H9 (cell line): ENCODE data around the gene TSPO. TPM values are rescaled to one million over a fixed set of nuclear protein-coding genes. Genes with fewer than 3 reads are reported as not detected.
A peak's percentile ranks its signal among the peaks of the same experiment; 100 is the strongest.

ENCODE experiments used
- DNase-seq: peaks from one replicate; pipeline ENCODE4 v3.0.0-alpha.2; 2017
- H2AFZ ChIP-seq: one replicate; pipeline ENCODE4 v1.6.1; 2013; ENCODE audit warnings: mild to moderate bottlenecking, low read length, control low read depth, moderate library complexity
- H2AK5ac ChIP-seq: 2 replicates; pipeline ENCODE4 v1.6.1; 2013; ENCODE audit warnings: low read length, control low read depth, mixed read lengths; ENCODE audit not compliant: insufficient read length
- H2BK120ac ChIP-seq: one replicate; pipeline ENCODE4 v1.6.1; 2013; ENCODE audit warnings: low read depth, mild to moderate bottlenecking, low read length, control low read depth, inconsistent platforms; ENCODE audit not compliant: poor library complexity, severe bottlenecking
- H2BK12ac ChIP-seq: 2 replicates; pipeline ENCODE4 v1.6.1; 2013; ENCODE audit warnings: low read length, control low read depth, mixed read lengths, low read depth; ENCODE audit not compliant: insufficient read length
- H2BK15ac ChIP-seq: 2 replicates; pipeline ENCODE4 v1.6.1; 2013; ENCODE audit warnings: low read depth, low read length, control low read depth
- H2BK20ac ChIP-seq: one replicate; pipeline ENCODE4 v1.6.1; 2013; ENCODE audit warnings: low read depth, mild to moderate bottlenecking, low read length, control low read depth, inconsistent platforms; ENCODE audit not compliant: poor library complexity, severe bottlenecking
- H2BK5ac ChIP-seq: 2 replicates; pipeline ENCODE4 v1.6.1; 2013; ENCODE audit warnings: low read length, control low read depth, mixed read lengths; ENCODE audit not compliant: insufficient read length
- H3K14ac ChIP-seq: 2 replicates; pipeline ENCODE4 v1.6.1; 2013; ENCODE audit warnings: low read length, control low read depth; ENCODE audit not compliant: insufficient read depth
- H3K18ac ChIP-seq: 2 replicates; pipeline ENCODE4 v1.6.1; 2013; ENCODE audit warnings: low read depth, mild to moderate bottlenecking, mixed read lengths, low read length, control low read depth; ENCODE audit not compliant: insufficient read length
- H3K23ac ChIP-seq: 2 replicates; pipeline ENCODE4 v1.6.1; 2013; ENCODE audit warnings: low read length, control low read depth, mixed read lengths, low read depth; ENCODE audit not compliant: insufficient read length
- H3K23me2 ChIP-seq: 2 replicates; pipeline ENCODE4 v1.6.1; 2013; ENCODE audit warnings: low read depth, mild to moderate bottlenecking, mixed read lengths, low read length, control low read depth; ENCODE audit not compliant: insufficient read length, poor library complexity, severe bottlenecking
- H3K27ac ChIP-seq: 2 replicates; pipeline ENCODE4 v1.5.1; 2013; ENCODE audit warnings: low read length, control low read depth, mixed read lengths, low read depth; ENCODE audit not compliant: insufficient read length
- H3K27me3 ChIP-seq: 2 replicates; pipeline ENCODE4 v1.6.1; 2013; ENCODE audit warnings: low read length, control low read depth, inconsistent platforms; ENCODE audit not compliant: insufficient read depth
- H3K4ac ChIP-seq: 2 replicates; pipeline ENCODE4 v1.6.1; 2013; ENCODE audit warnings: low read depth, mild to moderate bottlenecking, control low read depth, inconsistent platforms, low read length, moderate library complexity
- H3K4me1 ChIP-seq: 2 replicates; pipeline ENCODE4 v1.6.1; 2013; ENCODE audit warnings: low read length, control low read depth, inconsistent platforms; ENCODE audit not compliant: insufficient read depth
- H3K4me2 ChIP-seq: 2 replicates; pipeline ENCODE4 v1.6.1; 2013; ENCODE audit warnings: low read length, control low read depth, mixed read lengths; ENCODE audit not compliant: insufficient read length, insufficient read depth
- H3K56ac ChIP-seq: 2 replicates; pipeline ENCODE4 v1.6.1; 2013; ENCODE audit warnings: low read depth, mild to moderate bottlenecking, mixed read lengths, low read length, control low read depth; ENCODE audit not compliant: insufficient read length
- H3K79me1 ChIP-seq: 2 replicates; pipeline ENCODE4 v1.6.1; 2013; ENCODE audit warnings: low read depth, mild to moderate bottlenecking, moderate library complexity, low read length, control low read depth, inconsistent platforms; ENCODE audit not compliant: insufficient read depth, poor library complexity, severe bottlenecking
- H3K79me2 ChIP-seq: 2 replicates; pipeline ENCODE4 v1.6.1; 2013; ENCODE audit warnings: low read length, control low read depth, inconsistent platforms; ENCODE audit not compliant: insufficient read depth
- H3K9ac ChIP-seq: 2 replicates; pipeline ENCODE4 v1.6.1; 2013; ENCODE audit warnings: low read length, control low read depth, mixed read lengths; ENCODE audit not compliant: insufficient read length; ENCODE audit errors: extremely low read depth
- H3K9me3 ChIP-seq: one replicate; pipeline ENCODE4 v1.6.1; 2013; ENCODE audit warnings: low read depth, low read length, inconsistent platforms; ENCODE audit not compliant: control insufficient read depth
- H3T11ph ChIP-seq: one replicate; pipeline ENCODE4 v1.6.1; 2013; ENCODE audit warnings: mild to moderate bottlenecking, low read length, control low read depth, inconsistent platforms
- H4K20me1 ChIP-seq: one replicate; pipeline ENCODE4 v1.6.1; 2013; ENCODE audit not compliant: control insufficient read depth, insufficient read length, insufficient read depth
- H4K5ac ChIP-seq: 2 replicates; pipeline ENCODE4 v1.6.1; 2013; ENCODE audit warnings: low read depth, mild to moderate bottlenecking, mixed read lengths, low read length, control low read depth; ENCODE audit not compliant: insufficient read length
- H4K8ac ChIP-seq: replicated peaks from 2 replicates; pipeline ENCODE4 v1.6.1; 2013; ENCODE audit warnings: low read length, control low read depth, mixed read lengths, low read depth; ENCODE audit not compliant: insufficient read length
- H4K91ac ChIP-seq: 2 replicates; pipeline ENCODE4 v1.6.1; 2013; ENCODE audit warnings: low read depth, mild to moderate bottlenecking, moderate library complexity, mixed read lengths, low read length, control low read depth; ENCODE audit not compliant: insufficient read length
- H3K27ac Mint-ChIP-seq, 3 experiments: 2 replicates in 2 of 3; 3 replicates in 1 of 3; pipeline ENCODE4 v1.8.0; 2020 to 2021; ENCODE audit warnings: mixed read lengths in 3 of 3, mild to moderate bottlenecking in 1 of 3, moderate library complexity in 1 of 3
- H3K27me3 Mint-ChIP-seq: 2 replicates; pipeline ENCODE4 v1.8.0; 2021; ENCODE audit warnings: low read depth, mild to moderate bottlenecking, moderate library complexity, mixed read lengths
- H3K36me3 Mint-ChIP-seq, 3 experiments: 2 replicates in 2 of 3; 3 replicates in 1 of 3; pipeline ENCODE4 v1.8.0; 2020 to 2021; ENCODE audit warnings: low read depth in 3 of 3, mixed read lengths in 3 of 3; ENCODE audit not compliant: insufficient read depth in 1 of 3
- H3K4me1 Mint-ChIP-seq, 2 experiments: 2 replicates each; pipeline ENCODE4 v1.8.0; 2020; ENCODE audit warnings: mixed read lengths in 2 of 2
- H3K4me3 Mint-ChIP-seq, 2 experiments: 2 replicates in 1 of 2; 3 replicates in 1 of 2; pipeline ENCODE4 v1.8.0; 2020 to 2021; ENCODE audit warnings: mild to moderate bottlenecking in 2 of 2, mixed read lengths in 2 of 2, moderate library complexity in 1 of 2
- H3K9me3 Mint-ChIP-seq, 2 experiments: 2 replicates in 1 of 2; 3 replicates in 1 of 2; pipeline ENCODE4 v1.8.0; 2020; ENCODE audit warnings: mild to moderate bottlenecking in 2 of 2, mixed read lengths in 2 of 2, moderate library complexity in 1 of 2
- CTCF ChIP-seq: fragments of 200-600 bp; sonication (generic); conservative IDR thresholded peaks from 3 replicates; pipeline ENCODE4 v1.8.0; 2021; ENCODE audit warnings: antibody characterized with exemption, mild to moderate bottlenecking
- WGBS: extraction: QIAGEN DNeasy Blood & Tissue Kit; methylation state at CpG from one replicate; pipeline ENCODE4 v1.1.7; 2013; ENCODE audit warnings: missing lambda C conversion rate, low lambda C conversion rate, mixed read lengths; ENCODE audit not compliant: insufficient read length; ENCODE audit errors: extremely low coverage; 5-methylcytosine and 5-hydroxymethylcytosine counted together
- total RNA-seq: library from RNA; stranded (reverse); gene quantifications from 2 replicates; pipeline ENCODE4 v1.2.1, GENCODE V29; 2021

TSPO gene
- total RNA-seq, 1 experiment from 2014 or later, result 14.8 TPM

- H3K18ac ChIP-seq, result no peak overlapping the region
- H3K27me3 Mint-ChIP-seq, result no peaks in the 10 kb centered on the region; the same call in none of the 2 replicates
Measured at GRCh38 chr22:43166132-43166930, 15.0 kb downstream of the TSPO start.

More at GRCh38 chr22:43166132-43166930, 15.0 kb downstream of the TSPO start:
- no peaks in the 10 kb centered on the region for H3K9me3 ChIP-seq
- H3K9me3 Mint-ChIP-seq, result no peaks in the 10 kb centered on the region
- H2BK120ac ChIP-seq, result no peak overlapping the region
- H3K27me3 ChIP-seq, result no peaks in the 10 kb centered on the region
- H3K79me2 ChIP-seq, result no peaks in the 10 kb centered on the region
- no peak overlapping the region for H3K4me2 ChIP-seq
- no peak overlapping the region for H2BK20ac ChIP-seq
- H3K56ac ChIP-seq, result no peak overlapping the region
- peaks cover 0 to 3% of the 10 kb centered on the region in 2 experiments; a peak in 1 of 4 replicates for H3K4me1 Mint-ChIP-seq
- peaks cover 8 to 47% (median 35%) of the 10 kb centered on the region in 3 experiments; a peak in 6 of 7 replicates for H3K36me3 Mint-ChIP-seq
- TF ChIP-seq CTCF, result no peak
- no CpG with 5 or more reads among the region's 23 CpGs for WGBS
- no peak overlapping the region; a peak in 1 of 5 replicates for H3K4me3 Mint-ChIP-seq
- H2AK5ac ChIP-seq, result no peak overlapping the region
- peak overlapping the region in 1 of 3 experiments; percentile 55; a peak in 1 of 7 replicates for H3K27ac Mint-ChIP-seq
- H3K23ac ChIP-seq, result no peak overlapping the region
- no peak overlapping the region for H2AFZ ChIP-seq
- H3K79me1 ChIP-seq, result no peaks in the 10 kb centered on the region
- no peak overlapping the region for H3K27ac ChIP-seq
- H2BK12ac ChIP-seq, result no peak overlapping the region
- no peaks in the 10 kb centered on the region for H3K23me2 ChIP-seq
- H4K20me1 ChIP-seq, result no peaks in the 10 kb centered on the region
- H3K9ac ChIP-seq, result no peak overlapping the region
- H4K5ac ChIP-seq, result no peak overlapping the region
- no peak overlapping the region for H4K8ac ChIP-seq
- H3K4ac ChIP-seq, result no peak overlapping the region
- H3K4me1 ChIP-seq, result no peaks in the 10 kb centered on the region
- H2BK5ac ChIP-seq, result no peak overlapping the region
- no peak overlapping the region for H3T11ph ChIP-seq
- H3K14ac ChIP-seq, result no peak overlapping the region
- H4K91ac ChIP-seq, result no peak overlapping the region
- no peak overlapping the region for H2BK15ac ChIP-seq
- DNase-seq, result no peak
